Adrenal gland (tissue), 5 donors: ENCODE measurements around the gene BCL11B.

Source experiments
- CTCF ChIP-seq, 6 experiments: fragments of 450-650 bp in 4 of 6; fragments of 200-600 bp in 2 of 6; sonication (generic) in 1 of 6; IDR thresholded peaks; 1 replicate in 5 of 6; 2 replicates in 1 of 6; pipeline versions ENCODE4 v1.5.1 to v1.8.0; 2016 to 2021; ENCODE audit warnings: antibody characterized with exemption in 6 of 6, mild to moderate bottlenecking in 2 of 6, moderate library complexity in 1 of 6
- POLR2A ChIP-seq, 2 donors: fragments of 450-650 bp; IDR thresholded peaks; one replicate each; pipeline ENCODE4 v1.6.1; 2017; ENCODE audit warnings: antibody characterized with exemption in 2 of 2, mild to moderate bottlenecking in 2 of 2, moderate library complexity in 1 of 2
- donor health status: DM: no; HTN: no; CAD: no.

GRCh38 chr14:99225436-99226203, 46.4 kb downstream of the BCL11B start:
- no peak for TF ChIP-seq CTCF (IDR thresholded peaks at IDR 0.05)
- TF ChIP-seq POLR2A (IDR thresholded peaks at IDR 0.05), result no peak
